Measurements from ENCODE around the gene CERS6. TPM values are rescaled to one million over a fixed set of nuclear protein-coding genes. Genes with fewer than 3 reads are reported as not detected.

The CERS6 gene
- total RNA-seq, 2 donors from 2014 or later = 13.7 to 15.8 TPM

DNA sequence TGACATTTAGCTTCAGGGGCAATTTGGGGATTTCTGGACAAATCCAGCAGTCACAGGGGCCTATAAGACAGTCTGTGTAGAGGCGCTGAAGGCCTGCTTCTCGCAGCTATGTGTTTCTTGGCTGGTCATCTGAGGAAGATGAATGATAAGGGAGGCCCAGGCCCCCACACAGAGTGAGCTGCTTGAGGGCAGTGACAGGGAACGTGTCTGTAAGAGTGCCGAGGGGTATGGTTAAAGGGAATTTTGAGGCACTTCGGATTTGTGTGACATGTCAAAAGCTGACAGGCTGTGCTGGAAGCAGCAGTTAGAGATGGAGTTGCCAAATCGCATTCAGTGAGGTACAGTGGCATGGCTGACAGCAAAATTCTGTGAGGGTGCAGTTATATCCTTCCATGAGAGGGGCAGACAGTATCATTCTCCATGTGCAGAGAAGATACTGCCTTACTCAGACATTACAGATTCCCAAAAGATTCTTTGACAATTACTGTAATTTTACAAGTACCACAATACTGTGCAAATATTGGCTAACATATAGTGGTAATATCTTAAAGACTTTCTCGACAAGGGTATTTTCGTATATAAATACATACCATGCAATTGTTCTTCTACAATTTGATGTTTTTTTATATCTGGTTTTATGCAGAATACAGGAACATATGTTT, 74.0 kb downstream of the CERS6 start:
- no peak overlapping the region for H3K4me3 ChIP-seq
- ATAC-seq (ENCODE audit: insufficient number of reproducible peaks, low FRiP score, low read depth) (no peak), DNase-seq (ENCODE audit: low spot score) (no peak)
- no peaks in the 10 kb centered on the region for H3K36me3 ChIP-seq
- H3K27ac ChIP-seq = no peak overlapping the region
- H3K27me3 ChIP-seq (replicated peaks; ENCODE audit: insufficient read depth) = no peaks in the 10 kb centered on the region
- peaks cover 21 to 37% of the 10 kb centered on the region in 2 donors for H3K4me1 ChIP-seq (ENCODE audit: control insufficient read depth in 1 of 2, low read depth in 2 of 2)
- TF ChIP-seq, protein P1, sequence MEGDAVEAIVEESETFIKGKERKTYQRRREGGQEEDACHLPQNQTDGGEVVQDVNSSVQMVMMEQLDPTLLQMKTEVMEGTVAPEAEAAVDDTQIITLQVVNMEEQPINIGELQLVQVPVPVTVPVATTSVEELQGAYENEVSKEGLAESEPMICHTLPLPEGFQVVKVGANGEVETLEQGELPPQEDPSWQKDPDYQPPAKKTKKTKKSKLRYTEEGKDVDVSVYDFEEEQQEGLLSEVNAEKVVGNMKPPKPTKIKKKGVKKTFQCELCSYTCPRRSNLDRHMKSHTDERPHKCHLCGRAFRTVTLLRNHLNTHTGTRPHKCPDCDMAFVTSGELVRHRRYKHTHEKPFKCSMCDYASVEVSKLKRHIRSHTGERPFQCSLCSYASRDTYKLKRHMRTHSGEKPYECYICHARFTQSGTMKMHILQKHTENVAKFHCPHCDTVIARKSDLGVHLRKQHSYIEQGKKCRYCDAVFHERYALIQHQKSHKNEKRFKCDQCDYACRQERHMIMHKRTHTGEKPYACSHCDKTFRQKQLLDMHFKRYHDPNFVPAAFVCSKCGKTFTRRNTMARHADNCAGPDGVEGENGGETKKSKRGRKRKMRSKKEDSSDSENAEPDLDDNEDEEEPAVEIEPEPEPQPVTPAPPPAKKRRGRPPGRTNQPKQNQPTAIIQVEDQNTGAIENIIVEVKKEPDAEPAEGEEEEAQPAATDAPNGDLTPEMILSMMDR (IDR thresholded peaks at IDR 0.05) = no peak
- no peaks in the 10 kb centered on the region for H3K9me3 ChIP-seq

DNA sequence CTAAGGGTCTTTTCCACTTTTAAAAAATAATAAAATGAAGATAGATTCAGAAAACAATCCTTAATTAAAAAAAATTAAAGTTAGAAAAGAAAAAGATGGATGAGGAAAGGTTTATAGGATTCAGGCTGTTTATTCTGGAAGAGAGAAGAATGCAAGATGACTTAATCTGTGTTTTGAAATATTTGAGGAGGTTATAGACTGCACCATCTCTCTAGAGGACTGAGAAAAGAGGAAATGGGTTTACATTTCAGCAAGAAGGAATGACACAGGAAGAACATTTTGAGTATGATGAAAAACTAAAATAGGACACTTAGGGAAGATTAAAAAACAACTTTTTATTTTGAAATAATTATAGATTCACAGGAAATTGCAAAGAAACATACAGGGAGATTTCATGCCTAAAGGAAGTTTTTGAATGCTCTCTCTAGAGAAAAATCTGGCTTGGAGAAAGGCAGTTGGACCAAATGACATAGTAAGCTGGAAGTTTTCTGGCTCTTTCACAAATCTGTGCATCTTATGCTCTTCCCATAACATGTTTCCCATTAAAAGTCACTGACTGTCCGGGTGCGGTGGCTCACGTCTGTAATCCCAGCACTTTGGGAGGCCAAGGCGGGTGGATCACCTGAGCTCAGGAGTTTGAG, 75.0 kb downstream of the CERS6 start:
- Histone ChIP-seq H3K4me3 (no peak overlapping the region), H3K36me3 (no peaks in the 10 kb centered on the region), H3K9me3 (no peaks in the 10 kb centered on the region), H3K27me3 (replicated peaks; ENCODE audit: insufficient read depth) (no peaks in the 10 kb centered on the region), H3K27ac (no peak overlapping the region), H3K4me1 (ENCODE audit: control insufficient read depth in 1 of 2, low read depth in 2 of 2) (peaks cover 19 to 32% of the 10 kb centered on the region in 2 donors)
- TF ChIP-seq, protein P1 (IDR thresholded peaks at IDR 0.05) = no peak
- ATAC-seq (ENCODE audit: insufficient number of reproducible peaks, low FRiP score, low read depth) (no peak), DNase-seq (ENCODE audit: low spot score) (no peak)

DNA sequence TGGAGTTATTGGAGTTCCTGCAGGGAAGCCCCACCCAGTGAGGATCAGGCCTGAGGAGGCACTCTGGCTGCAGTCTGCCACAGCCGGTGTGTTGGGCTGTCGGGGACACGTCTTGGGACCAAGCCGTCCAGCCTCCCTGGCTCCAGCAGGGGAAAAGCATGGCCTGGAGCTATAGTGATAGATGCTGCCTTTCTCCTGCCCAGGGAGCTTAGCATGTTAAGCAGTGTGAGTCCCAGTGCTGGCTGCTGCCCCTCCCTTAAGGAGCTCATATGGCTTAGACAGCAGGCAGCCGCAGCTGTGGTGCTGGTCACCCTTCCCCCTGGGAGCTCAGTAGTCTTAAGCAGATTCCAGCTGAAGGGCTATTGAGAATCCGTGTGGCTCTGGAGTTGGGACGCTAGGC, 78.9 kb downstream of the CERS6 start:
- no peaks in the 10 kb centered on the region for H3K27me3 ChIP-seq (replicated peaks; ENCODE audit: insufficient read depth)
- ATAC-seq (ENCODE audit: insufficient number of reproducible peaks, low FRiP score, low read depth) (no peak), DNase-seq (ENCODE audit: low spot score) (no peak)
- H3K4me1 ChIP-seq (ENCODE audit: control insufficient read depth in 1 of 2, low read depth in 2 of 2) = peaks cover 11 to 20% of the 10 kb centered on the region in 2 donors
- H3K9me3 ChIP-seq = peaks cover 4% of the 10 kb centered on the region
- H3K4me3 ChIP-seq = no peak overlapping the region
- TF ChIP-seq, protein P1 (IDR thresholded peaks at IDR 0.05) = no peak
- H3K27ac ChIP-seq = no peak overlapping the region
- H3K36me3 ChIP-seq = no peaks in the 10 kb centered on the region

DNA sequence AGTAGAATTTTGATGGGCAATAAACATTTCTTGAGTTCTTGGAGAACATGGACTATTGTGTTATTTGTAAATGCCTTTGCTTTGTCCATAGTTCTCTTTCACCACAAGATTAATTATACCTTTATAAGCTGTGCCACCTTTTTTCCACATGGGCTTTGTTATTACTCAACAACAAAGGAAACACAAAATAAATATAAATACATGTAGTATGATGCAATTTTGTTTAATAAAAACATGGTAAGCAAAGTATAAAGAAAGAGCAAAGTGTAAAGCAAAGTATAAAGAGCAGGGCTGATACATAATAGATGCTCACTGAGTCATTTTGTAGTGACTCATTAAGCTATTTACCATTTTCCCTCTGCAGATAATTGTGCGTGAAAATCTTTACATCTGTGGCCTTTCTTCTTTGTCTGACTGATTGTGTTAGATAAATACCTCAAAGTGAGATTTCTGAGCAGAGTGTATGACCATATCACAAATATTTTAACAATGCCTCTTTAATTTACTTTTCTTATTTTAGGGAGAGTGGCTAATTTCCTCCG, 80.9 kb downstream of the CERS6 start:
- H3K4me1 ChIP-seq (ENCODE audit: control insufficient read depth in 1 of 2, low read depth in 2 of 2) = peaks cover 0 to 4% of the 10 kb centered on the region in 2 donors
- no peaks in the 10 kb centered on the region for H3K27me3 ChIP-seq (replicated peaks; ENCODE audit: insufficient read depth)
- no peak overlapping the region for H3K27ac ChIP-seq
- H3K36me3 ChIP-seq = no peaks in the 10 kb centered on the region
- peaks cover 9% of the 10 kb centered on the region for H3K9me3 ChIP-seq
- TF ChIP-seq, protein P1 (IDR thresholded peaks at IDR 0.05) = no peak
- H3K4me3 ChIP-seq = no peak overlapping the region
- no peak for DNase-seq (ENCODE audit: low spot score)
- no peak for ATAC-seq (ENCODE audit: insufficient number of reproducible peaks, low FRiP score, low read depth)

DNA sequence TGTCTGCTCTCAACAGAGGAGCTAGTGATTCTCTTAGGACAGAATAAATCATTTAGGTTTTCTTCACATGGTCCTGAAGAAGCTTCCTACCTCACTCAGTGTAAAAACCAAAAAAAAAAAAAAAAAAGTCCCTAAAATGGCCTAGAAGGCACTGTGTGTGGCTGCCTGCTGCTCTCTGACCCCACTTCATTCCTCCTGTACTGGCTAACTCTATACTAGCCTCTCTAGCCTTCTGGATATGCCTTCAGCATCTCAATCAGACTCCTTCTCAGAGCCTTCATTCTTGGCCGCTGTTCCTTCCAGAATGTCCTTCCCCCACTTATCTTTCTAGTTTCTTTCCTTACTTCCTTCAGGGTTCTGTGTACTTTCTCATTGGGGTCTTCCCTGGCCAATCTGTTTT, 82.1 kb downstream of the CERS6 start:
- no peak for DNase-seq (ENCODE audit: low spot score)
- no peak overlapping the region for H3K27ac ChIP-seq
- TF ChIP-seq, protein P1 (IDR thresholded peaks at IDR 0.05) = no peak

More for the DNA sequence above, 82.1 kb downstream of the CERS6 start:
- no peak for ATAC-seq (ENCODE audit: insufficient number of reproducible peaks, low FRiP score, low read depth)
- H3K36me3 ChIP-seq = no peaks in the 10 kb centered on the region
- H3K9me3 ChIP-seq = peaks cover 9% of the 10 kb centered on the region
- H3K4me3 ChIP-seq = no peak overlapping the region
- no peaks in the 10 kb centered on the region for H3K4me1 ChIP-seq (ENCODE audit: control insufficient read depth in 1 of 2, low read depth in 2 of 2)
- H3K27me3 ChIP-seq (replicated peaks; ENCODE audit: insufficient read depth) = no peaks in the 10 kb centered on the region
